Fibroblast of skin of left biceps (primary cell): ENCODE data around the gene MCM6.
A peak's percentile ranks its signal among the peaks of the same experiment; 100 is the strongest.
"Not testable (repeated sequence)": the region's sequence is repeated elsewhere in the genome, so short reads cannot be mapped to it uniquely, and the experiment has no call there.

ENCODE experiments used
- DNase-seq, 2 experiments: peaks; one replicate each; pipeline ENCODE4 v3.0.0-alpha.2; 2013; ENCODE audit warnings: low read depth in 2 of 2

MCM6 gene

GRCh38 chr2:135876066-135876711 is at the start of gene MCM6:
MCM6 (minus strand) TSS chr2:135876443; CDS start chr2:135876365, 78 bp downstream.
- DNase-seq: peak; percentile 98

GRCh38 chr2:135925571-135925970 is 49.3 kb upstream of the MCM6 start:
- DNase-seq: no peak

- DNase-seq: peak in 1 of 2 experiments; percentile 5
Observed at GRCh38 chr2:135916207-135916606, 40.0 kb upstream of the MCM6 start.

GRCh38 chr2:135914485-135914884 is 38.2 kb upstream of the MCM6 start:
- no peak for DNase-seq

- DNase-seq: peak in 1 of 2 experiments; percentile 2
Observed at GRCh38 chr2:135913727-135914365, 37.6 kb upstream of the MCM6 start.

- DNase-seq: peak; percentile 13 to 18
Observed at GRCh38 chr2:135909976-135910375, 33.7 kb upstream of the MCM6 start.

- DNase-seq: no peak
Observed at GRCh38 chr2:135905679-135906078, 29.4 kb upstream of the MCM6 start.

- DNase-seq: peak in 1 of 2 experiments; percentile 2
Observed at GRCh38 chr2:135904341-135904989, 28.2 kb upstream of the MCM6 start.

GRCh38 chr2:135903650-135904049 is 27.4 kb upstream of the MCM6 start:
- no peak for DNase-seq

- no peak for DNase-seq
Observed at GRCh38 chr2:135899567-135899966, 23.3 kb upstream of the MCM6 start.

GRCh38 chr2:135898234-135898786 is 22.1 kb upstream of the MCM6 start:
- DNase-seq: no peak

- DNase-seq: no peak
Observed at GRCh38 chr2:135894930-135895329, 18.7 kb upstream of the MCM6 start.

GRCh38 chr2:135893374-135893794 is 17.1 kb upstream of the MCM6 start:
- DNase-seq: no peak

GRCh38 chr2:135890835-135891234 is 14.6 kb upstream of the MCM6 start:
- DNase-seq: no peak

- no peak for DNase-seq
Observed at GRCh38 chr2:135890149-135890548, 13.9 kb upstream of the MCM6 start.

- not testable (repeated sequence) for DNase-seq
Observed at GRCh38 chr2:135888587-135888986, 12.3 kb upstream of the MCM6 start.

- DNase-seq: no peak
Observed at GRCh38 chr2:135885709-135886108, 9.5 kb upstream of the MCM6 start.

GRCh38 chr2:135882415-135882814 is 6.2 kb upstream of the MCM6 start:
- no peak for DNase-seq

- not testable (repeated sequence) for DNase-seq
Observed at GRCh38 chr2:135876770-135877169, 527 bp upstream of the MCM6 start.

GRCh38 chr2:135875491-135876065 is 665 bp downstream of the MCM6 start:
- peak; percentile 14 to 21 for DNase-seq

- no peak for DNase-seq
Observed at GRCh38 chr2:135874777-135875365, 1.4 kb downstream of the MCM6 start.

- DNase-seq: no peak
Observed at GRCh38 chr2:135870571-135870970, 5.7 kb downstream of the MCM6 start.
